ENCODE results near the gene TLR2. TPM values are rescaled to one million over a fixed set of nuclear protein-coding genes. Genes with fewer than 3 reads are reported as not detected.
"Not testable (repeated sequence)": the region's sequence is repeated elsewhere in the genome, so short reads cannot be mapped to it uniquely, and the experiment has no call there.

Gene TLR2
- total RNA-seq, 1 donor: 3.5 TPM

- peak in 1 of 3 donors; percentile 20 for DNase-seq (ENCODE audit: low read depth in 2 of 3, low spot score in 2 of 3)
These were observed 22.8 kb upstream of the TLR2 start for GRCh38 chr4:153661215-153661822.

- no peak for DNase-seq (ENCODE audit: low read depth in 2 of 3, low spot score in 2 of 3)
These were observed 22.2 kb upstream of the TLR2 start for GRCh38 chr4:153661908-153662307.

DNA sequence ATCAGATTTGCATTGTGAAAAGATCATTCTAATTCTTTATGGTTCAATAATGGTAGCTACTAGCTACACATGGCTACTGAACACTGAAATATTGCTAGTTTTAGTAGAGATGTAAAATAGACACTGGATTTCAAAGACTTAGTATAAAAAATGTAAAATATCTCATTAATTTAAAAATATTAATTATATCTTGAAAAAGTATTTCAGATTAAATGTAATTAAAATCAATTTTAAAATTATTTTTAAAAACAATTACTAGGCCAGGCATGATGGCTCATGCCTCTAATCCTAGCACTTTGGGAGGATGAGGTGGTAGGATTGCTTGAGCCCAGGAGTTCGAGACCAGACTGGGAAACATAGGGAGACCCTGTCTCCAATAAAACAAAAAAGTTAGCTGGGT, 20.4 kb upstream of the TLR2 start:
- DNase-seq (ENCODE audit: low read depth in 2 of 3, low spot score in 2 of 3): no peak

DNA sequence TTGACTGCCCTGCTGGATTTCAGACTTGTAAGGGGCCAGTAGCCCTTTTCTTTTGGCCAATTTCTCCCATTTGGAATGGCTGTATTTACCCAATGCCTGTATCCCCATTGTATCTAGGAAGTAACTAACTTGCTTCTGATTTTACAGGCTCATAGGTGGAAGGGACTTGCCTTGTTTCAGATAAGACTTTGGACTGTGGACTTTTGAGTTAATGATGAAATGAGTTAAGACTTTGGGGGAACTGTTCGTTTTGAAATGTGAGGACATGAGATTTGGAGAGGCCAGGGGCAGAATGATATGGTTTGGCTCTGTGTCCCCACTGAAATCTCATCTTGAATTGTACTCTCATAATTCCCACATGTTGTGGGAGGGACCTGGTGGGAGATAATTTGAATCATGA, 17.6 kb upstream of the TLR2 start:
- not testable (repeated sequence) for DNase-seq (ENCODE audit: low read depth in 2 of 3, low spot score in 2 of 3)

DNA sequence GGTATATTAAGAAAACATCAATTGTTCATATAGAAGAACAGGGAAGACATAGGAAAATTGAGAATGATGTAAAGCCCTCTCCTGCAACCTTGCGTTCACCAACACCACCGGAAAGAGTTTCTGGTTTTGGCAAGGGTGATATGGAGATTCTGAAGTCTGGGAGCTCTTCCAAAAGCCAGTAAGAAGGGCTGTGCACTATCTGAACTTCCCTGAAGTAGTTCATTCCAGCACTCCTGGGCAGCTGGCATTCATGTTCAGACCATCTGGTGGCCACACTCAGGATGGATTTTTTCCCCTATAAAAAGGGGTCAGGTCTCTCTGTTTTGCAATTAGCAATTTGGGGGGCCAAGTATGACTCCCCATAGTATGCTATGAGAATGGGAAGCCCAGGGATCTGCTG, 15.4 kb upstream of the TLR2 start:
- DNase-seq (ENCODE audit: low read depth in 2 of 3, low spot score in 2 of 3): no peak

GRCh38 chr4:153669838-153670237, 14.2 kb upstream of the TLR2 start:
- no peak for DNase-seq (ENCODE audit: low read depth in 2 of 3, low spot score in 2 of 3)

- DNase-seq (ENCODE audit: low read depth in 2 of 3, low spot score in 2 of 3): no peak
These were observed 7.6 kb upstream of the TLR2 start for GRCh38 chr4:153676486-153676885.

- DNase-seq (ENCODE audit: low read depth in 2 of 3, low spot score in 2 of 3): no peak
These were observed 7.1 kb upstream of the TLR2 start for GRCh38 chr4:153676984-153677383.

GRCh38 chr4:153679486-153679885, 4.6 kb upstream of the TLR2 start:
- DNase-seq (ENCODE audit: low read depth in 2 of 3, low spot score in 2 of 3): no peak

- DNase-seq (ENCODE audit: low read depth in 2 of 3, low spot score in 2 of 3): no peak
These were observed 308 bp upstream of the TLR2 start for GRCh38 chr4:153683763-153684181.

GRCh38 chr4:153684971-153685371, 891 bp downstream of the TLR2 start:
- DNase-seq (ENCODE audit: low read depth in 2 of 3, low spot score in 2 of 3): peak in 1 of 3 donors; percentile 6

GRCh38 chr4:153704522-153704921, 20.4 kb downstream of the TLR2 start:
- DNase-seq (ENCODE audit: low read depth in 2 of 3, low spot score in 2 of 3): no peak

DNA sequence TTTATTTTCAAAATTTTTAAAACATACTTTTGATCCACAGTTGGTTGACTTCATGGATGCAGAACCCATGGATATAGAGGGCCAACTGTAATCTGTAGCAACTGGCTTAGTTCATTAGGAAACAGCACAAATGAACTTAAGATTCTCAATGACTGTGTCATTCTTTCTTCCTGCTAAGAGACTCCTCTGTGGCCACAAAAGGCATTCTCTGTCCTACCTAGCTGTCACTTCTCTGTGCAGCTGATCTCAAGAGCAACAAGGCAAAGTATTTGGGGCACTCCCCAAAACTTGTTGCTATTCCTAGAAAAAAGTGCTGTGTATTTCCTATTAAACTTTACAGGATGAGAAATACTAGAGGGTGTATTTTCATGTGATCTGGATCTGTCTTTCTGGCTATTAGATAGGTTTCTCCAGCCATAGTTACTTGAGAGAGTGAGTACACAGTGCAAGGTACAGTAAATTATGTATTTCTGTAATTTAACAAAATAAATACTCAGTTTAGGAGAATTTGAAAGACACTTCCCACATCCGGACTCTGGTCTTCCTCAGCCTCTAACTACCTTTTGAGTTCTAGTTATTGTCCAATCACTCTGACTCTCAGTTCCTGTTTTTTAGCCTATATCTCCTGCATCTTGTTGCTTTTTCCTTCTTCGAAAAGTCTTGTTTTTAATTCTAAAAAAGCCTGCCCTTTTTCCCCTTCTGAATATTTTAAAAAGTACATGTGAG, 21.8 kb downstream of the TLR2 start:
- peak in 1 of 3 donors; percentile 22 for DNase-seq (ENCODE audit: low read depth in 2 of 3, low spot score in 2 of 3)

DNA sequence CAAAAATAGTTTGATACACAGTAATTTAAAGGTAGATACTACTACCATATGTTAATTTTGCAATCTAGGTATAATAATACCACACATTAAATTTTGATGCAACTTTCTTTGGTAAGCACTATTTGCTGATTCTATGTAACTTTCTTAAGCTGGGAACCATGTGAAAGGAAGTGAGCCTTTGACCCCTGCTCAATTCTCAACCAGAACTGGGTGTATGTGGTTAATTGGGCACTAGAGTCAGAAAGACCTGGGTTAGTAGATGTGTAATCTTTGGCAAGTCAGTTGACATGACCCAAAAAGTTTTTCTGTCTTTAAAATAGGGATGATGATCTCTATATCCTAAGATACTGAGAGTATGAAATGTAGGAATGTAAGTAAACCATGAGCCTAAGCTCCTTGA, 22.4 kb downstream of the TLR2 start:
- DNase-seq (ENCODE audit: low read depth in 2 of 3, low spot score in 2 of 3): no peak

GRCh38 chr4:153710681-153711080, 26.6 kb downstream of the TLR2 start:
- DNase-seq (ENCODE audit: low read depth in 2 of 3, low spot score in 2 of 3): no peak

- no peak for DNase-seq (ENCODE audit: low read depth in 2 of 3, low spot score in 2 of 3)
These were observed 30.0 kb downstream of the TLR2 start for GRCh38 chr4:153713866-153714646.

DNA sequence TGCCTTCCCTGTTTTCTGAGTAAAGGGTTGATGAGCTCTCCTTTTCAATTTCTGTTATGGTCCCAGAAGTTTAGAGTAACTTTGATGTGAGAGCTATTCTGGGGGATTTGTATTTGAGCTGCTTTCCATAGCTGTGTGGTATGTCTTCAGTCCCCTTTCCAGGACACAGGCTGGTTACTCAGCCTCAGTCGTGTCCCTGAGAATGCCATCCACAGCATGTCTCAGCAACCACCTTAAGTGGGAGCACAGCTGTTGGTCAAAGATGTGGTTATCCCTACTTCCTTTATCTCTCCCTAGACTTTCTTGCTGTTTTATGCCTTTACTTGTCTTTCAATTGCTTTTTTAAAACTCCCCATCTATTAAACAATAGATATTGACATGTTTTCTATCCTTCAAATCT, 38.0 kb downstream of the TLR2 start:
- no peak for DNase-seq (ENCODE audit: low read depth in 2 of 3, low spot score in 2 of 3)

DNA sequence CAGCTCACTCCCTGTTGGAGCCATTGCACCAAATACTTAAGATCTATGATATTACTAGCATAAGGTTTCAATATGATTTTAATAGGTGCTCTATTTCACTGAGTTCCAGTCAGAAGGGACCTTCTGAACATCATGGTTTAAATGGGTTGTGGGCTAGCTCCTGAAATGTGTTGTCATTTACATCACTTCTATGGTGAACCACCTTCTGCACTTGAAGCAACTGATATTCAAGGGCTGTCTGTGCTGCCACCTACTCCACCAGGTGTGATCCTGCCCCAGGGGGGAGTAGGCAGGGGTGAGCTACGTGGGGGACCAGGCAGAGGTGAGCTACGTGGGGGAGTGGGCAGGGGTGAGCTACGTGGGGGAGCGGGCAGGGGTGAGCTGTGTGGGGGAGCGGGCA, 40.5 kb downstream of the TLR2 start:
- DNase-seq (ENCODE audit: low read depth in 2 of 3, low spot score in 2 of 3): no peak

GRCh38 chr4:153725136-153725830, 41.2 kb downstream of the TLR2 start:
- DNase-seq (ENCODE audit: low read depth in 2 of 3, low spot score in 2 of 3): no peak

DNA sequence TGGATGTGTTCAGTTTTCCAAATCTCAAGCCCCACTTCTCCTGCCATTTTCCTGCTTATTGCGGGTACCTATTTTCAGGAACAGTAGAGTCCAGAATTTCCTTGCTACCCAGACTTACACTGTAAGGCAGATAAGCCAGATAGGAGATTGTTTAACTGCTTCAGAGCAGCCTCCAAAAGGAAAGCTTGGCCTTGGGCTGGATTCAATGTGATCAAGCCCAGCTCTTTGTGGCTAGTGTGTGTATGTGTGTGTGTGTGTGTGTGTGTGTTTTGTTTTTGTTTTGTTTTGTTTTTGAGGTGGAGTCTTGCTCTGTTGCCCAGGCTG, 41.7 kb downstream of the TLR2 start:
- DNase-seq (ENCODE audit: low read depth in 2 of 3, low spot score in 2 of 3): no peak

GRCh38 chr4:153728151-153728550, 44.1 kb downstream of the TLR2 start:
- no peak for DNase-seq (ENCODE audit: low read depth in 2 of 3, low spot score in 2 of 3)

All from hematopoietic multipotent progenitor cell (in vitro differentiated cells).